ENCODE data around the gene HNRNPA0.
"Not testable (repeated sequence)": the region's sequence is repeated elsewhere in the genome, so short reads cannot be mapped to it uniquely, and the experiment has no call there.

Gene HNRNPA0

GRCh38 chr5:137754188-137754960 is at the start of gene HNRNPA0:
Gene HNRNPA0 (minus strand): TSS chr5:137754363. CDS start chr5:137754066, 297 bp downstream.
- peak; percentile 94 to 95 for DNase-seq (ENCODE audit: low read depth in 2 of 2, low spot score in 1 of 2)

- no peak for DNase-seq (ENCODE audit: low read depth in 2 of 2, low spot score in 1 of 2)
Measured at GRCh38 chr5:137802282-137803210, 48.4 kb upstream of the HNRNPA0 start.

GRCh38 chr5:137800700-137801411 is 46.7 kb upstream of the HNRNPA0 start:
- DNase-seq (ENCODE audit: low read depth in 2 of 2, low spot score in 1 of 2), result no peak

- no peak for DNase-seq (ENCODE audit: low read depth in 2 of 2, low spot score in 1 of 2)
Measured at GRCh38 chr5:137796279-137796678, 42.1 kb upstream of the HNRNPA0 start.

- DNase-seq (ENCODE audit: low read depth in 2 of 2, low spot score in 1 of 2), result no peak
Measured at GRCh38 chr5:137794863-137795262, 40.7 kb upstream of the HNRNPA0 start.

- no peak for DNase-seq (ENCODE audit: low read depth in 2 of 2, low spot score in 1 of 2)
Measured at GRCh38 chr5:137792303-137792702, 38.1 kb upstream of the HNRNPA0 start.

- DNase-seq (ENCODE audit: low read depth in 2 of 2, low spot score in 1 of 2), result no peak
Measured at GRCh38 chr5:137791799-137792198, 37.6 kb upstream of the HNRNPA0 start.

- DNase-seq (ENCODE audit: low read depth in 2 of 2, low spot score in 1 of 2), result no peak
Measured at GRCh38 chr5:137791387-137791786, 37.2 kb upstream of the HNRNPA0 start.

GRCh38 chr5:137788560-137788959 is 34.4 kb upstream of the HNRNPA0 start:
- DNase-seq (ENCODE audit: low read depth in 2 of 2, low spot score in 1 of 2), result not testable (repeated sequence)

- no peak for DNase-seq (ENCODE audit: low read depth in 2 of 2, low spot score in 1 of 2)
Measured at GRCh38 chr5:137782984-137783536, 28.9 kb upstream of the HNRNPA0 start.

GRCh38 chr5:137782055-137782454 is 27.9 kb upstream of the HNRNPA0 start:
- no peak for DNase-seq (ENCODE audit: low read depth in 2 of 2, low spot score in 1 of 2)

- DNase-seq (ENCODE audit: low read depth in 2 of 2, low spot score in 1 of 2), result no peak
Measured at GRCh38 chr5:137778772-137779564, 24.8 kb upstream of the HNRNPA0 start.

GRCh38 chr5:137767937-137768336 is 13.8 kb upstream of the HNRNPA0 start:
- DNase-seq (ENCODE audit: low read depth in 2 of 2, low spot score in 1 of 2), result not testable (repeated sequence)

GRCh38 chr5:137761566-137761965 is 7.4 kb upstream of the HNRNPA0 start:
- DNase-seq (ENCODE audit: low read depth in 2 of 2, low spot score in 1 of 2), result no peak

GRCh38 chr5:137760719-137761516 is 6.8 kb upstream of the HNRNPA0 start:
- DNase-seq (ENCODE audit: low read depth in 2 of 2, low spot score in 1 of 2), result no peak

GRCh38 chr5:137760294-137760693 is 6.1 kb upstream of the HNRNPA0 start:
- DNase-seq (ENCODE audit: low read depth in 2 of 2, low spot score in 1 of 2), result no peak

GRCh38 chr5:137758715-137759306 is 4.6 kb upstream of the HNRNPA0 start:
- no peak for DNase-seq (ENCODE audit: low read depth in 2 of 2, low spot score in 1 of 2)

GRCh38 chr5:137758121-137758520 is 4.0 kb upstream of the HNRNPA0 start:
- no peak for DNase-seq (ENCODE audit: low read depth in 2 of 2, low spot score in 1 of 2)

- DNase-seq (ENCODE audit: low read depth in 2 of 2, low spot score in 1 of 2), result no peak
Measured at GRCh38 chr5:137757634-137758033, 3.5 kb upstream of the HNRNPA0 start.
